ENCODE results near the gene STT3B. TPM values are rescaled to one million over a fixed set of nuclear protein-coding genes. Genes with fewer than 3 reads are reported as not detected.

STT3B gene
- total RNA-seq, 1 experiment from 2014 or later, result 202 TPM

GRCh38 chr3:31577232-31577631 lies 44.5 kb downstream of the STT3B start:
- intact Hi-C loops (cut with micrococcal nuclease; ENCODE audit: unreplicated experiment), result no loop called here
- Mint-ChIP-seq H3K36me3 (ENCODE audit: insufficient read depth, unreplicated experiment) (peaks cover 17% of the 10 kb centered on the region), H3K4me3 (ENCODE audit: low read depth, unreplicated experiment) (no peak overlapping the region), H3K9me3 (ENCODE audit: low read depth, unreplicated experiment) (no peaks in the 10 kb centered on the region), H3K4me1 (ENCODE audit: low read depth, unreplicated experiment) (peaks cover 9% of the 10 kb centered on the region), H3K27me3 (ENCODE audit: unreplicated experiment) (no peaks in the 10 kb centered on the region), H3K27ac (ENCODE audit: unreplicated experiment) (no peak overlapping the region)
- CTCF ChIA-PET, result no interaction called here
- BruUV-seq (replicated peaks), result no TSS peak
- TF ChIP-seq, protein P1, sequence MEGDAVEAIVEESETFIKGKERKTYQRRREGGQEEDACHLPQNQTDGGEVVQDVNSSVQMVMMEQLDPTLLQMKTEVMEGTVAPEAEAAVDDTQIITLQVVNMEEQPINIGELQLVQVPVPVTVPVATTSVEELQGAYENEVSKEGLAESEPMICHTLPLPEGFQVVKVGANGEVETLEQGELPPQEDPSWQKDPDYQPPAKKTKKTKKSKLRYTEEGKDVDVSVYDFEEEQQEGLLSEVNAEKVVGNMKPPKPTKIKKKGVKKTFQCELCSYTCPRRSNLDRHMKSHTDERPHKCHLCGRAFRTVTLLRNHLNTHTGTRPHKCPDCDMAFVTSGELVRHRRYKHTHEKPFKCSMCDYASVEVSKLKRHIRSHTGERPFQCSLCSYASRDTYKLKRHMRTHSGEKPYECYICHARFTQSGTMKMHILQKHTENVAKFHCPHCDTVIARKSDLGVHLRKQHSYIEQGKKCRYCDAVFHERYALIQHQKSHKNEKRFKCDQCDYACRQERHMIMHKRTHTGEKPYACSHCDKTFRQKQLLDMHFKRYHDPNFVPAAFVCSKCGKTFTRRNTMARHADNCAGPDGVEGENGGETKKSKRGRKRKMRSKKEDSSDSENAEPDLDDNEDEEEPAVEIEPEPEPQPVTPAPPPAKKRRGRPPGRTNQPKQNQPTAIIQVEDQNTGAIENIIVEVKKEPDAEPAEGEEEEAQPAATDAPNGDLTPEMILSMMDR (IDR thresholded peaks at IDR 0.05; ENCODE audit: unreplicated experiment), result no peak
- no peak for DNase-seq

DNA sequence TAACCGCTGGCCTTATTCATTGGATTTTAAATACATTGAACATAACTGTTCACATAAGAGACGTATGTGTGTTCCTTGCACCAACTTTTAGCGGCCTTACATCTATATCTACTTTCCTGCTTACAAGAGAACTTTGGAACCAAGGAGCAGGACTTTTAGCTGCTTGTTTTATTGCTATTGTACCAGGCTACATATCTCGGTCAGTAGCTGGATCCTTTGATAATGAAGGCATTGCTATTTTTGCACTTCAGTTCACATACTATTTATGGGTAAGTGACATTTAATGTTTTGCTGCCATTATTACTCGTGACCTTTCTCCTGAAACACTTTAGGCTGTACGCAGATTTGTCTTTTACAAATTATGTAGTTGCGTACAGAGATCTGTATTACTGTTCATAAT lies 47.1 kb downstream of the STT3B start:
- no peak for DNase-seq
- TF ChIP-seq, protein P1 (IDR thresholded peaks at IDR 0.05; ENCODE audit: unreplicated experiment), result no peak
- BruUV-seq (replicated peaks), result no TSS peak
- H3K27me3 Mint-ChIP-seq (ENCODE audit: unreplicated experiment), result no peaks in the 10 kb centered on the region
- peaks cover 9% of the 10 kb centered on the region for H3K4me1 Mint-ChIP-seq (ENCODE audit: low read depth, unreplicated experiment)
- H3K4me3 Mint-ChIP-seq (ENCODE audit: low read depth, unreplicated experiment), result no peak overlapping the region
- CTCF ChIA-PET, result interaction anchor here (0.7 kb wide), 1 partner anchor 13 kb away, joined by 10 read pairs; no protein-coding TSS in a partner anchor
- H3K36me3 Mint-ChIP-seq (ENCODE audit: insufficient read depth, unreplicated experiment), result peaks cover 17% of the 10 kb centered on the region
- no peak overlapping the region for H3K27ac Mint-ChIP-seq (ENCODE audit: unreplicated experiment)
- H3K9me3 Mint-ChIP-seq (ENCODE audit: low read depth, unreplicated experiment), result no peaks in the 10 kb centered on the region
- intact Hi-C loops (cut with micrococcal nuclease; ENCODE audit: unreplicated experiment), result no loop called here

GRCh38 chr3:31580645-31581044 lies 47.9 kb downstream of the STT3B start:
- H3K27me3 Mint-ChIP-seq (ENCODE audit: unreplicated experiment), result no peaks in the 10 kb centered on the region
- peaks cover under 1% of the 10 kb centered on the region for H3K4me1 Mint-ChIP-seq (ENCODE audit: low read depth, unreplicated experiment)
- CTCF ChIA-PET, result no interaction called here
- intact Hi-C loops (cut with micrococcal nuclease; ENCODE audit: unreplicated experiment), result no loop called here
- no peak for DNase-seq
- BruUV-seq (replicated peaks), result no TSS peak
- no peak overlapping the region for H3K27ac Mint-ChIP-seq (ENCODE audit: unreplicated experiment)
- H3K4me3 Mint-ChIP-seq (ENCODE audit: low read depth, unreplicated experiment), result no peak overlapping the region
- H3K9me3 Mint-ChIP-seq (ENCODE audit: low read depth, unreplicated experiment), result no peaks in the 10 kb centered on the region
- TF ChIP-seq, protein P1 (IDR thresholded peaks at IDR 0.05; ENCODE audit: unreplicated experiment), result no peak
- peaks cover 17% of the 10 kb centered on the region for H3K36me3 Mint-ChIP-seq (ENCODE audit: insufficient read depth, unreplicated experiment)

- DNase-seq, result no peak
- TF ChIP-seq, protein P1 (IDR thresholded peaks at IDR 0.05; ENCODE audit: unreplicated experiment), result no peak
- Mint-ChIP-seq H3K36me3 (ENCODE audit: insufficient read depth, unreplicated experiment) (peaks cover 17% of the 10 kb centered on the region), H3K4me3 (ENCODE audit: low read depth, unreplicated experiment) (no peak overlapping the region), H3K9me3 (ENCODE audit: low read depth, unreplicated experiment) (no peaks in the 10 kb centered on the region), H3K27ac (ENCODE audit: unreplicated experiment) (no peak overlapping the region), H3K27me3 (ENCODE audit: unreplicated experiment) (no peaks in the 10 kb centered on the region), H3K4me1 (ENCODE audit: low read depth, unreplicated experiment) (no peaks in the 10 kb centered on the region)
- CTCF ChIA-PET, result interaction anchor here (0.5 kb wide), 1 partner anchor 70 kb away, joined by 3 read pairs; no protein-coding TSS in a partner anchor
- BruUV-seq (replicated peaks), result no TSS peak
- intact Hi-C loops (cut with micrococcal nuclease; ENCODE audit: unreplicated experiment), result no loop called here
Measured at GRCh38 chr3:31581660-31582059, 48.9 kb downstream of the STT3B start.

All from Calu3 (cell line).